Upper lobe of left lung (tissue), 4 donors: ENCODE results near the gene CHST6.

Experiments used
- POLR2A ChIP-seq, 4 donors: fragments of 450-650 bp; IDR thresholded peaks; one replicate each; pipeline ENCODE4 v1.5.1; 2016 to 2017; ENCODE audit warnings: antibody characterized with exemption in 4 of 4, mild to moderate bottlenecking in 2 of 4
- POLR2AphosphoS5 ChIP-seq, 2 donors: sonication (generic); formaldehyde crosslinking; IDR thresholded peaks; one replicate each; pipeline ENCODE4 v1.5.1; 2017; ENCODE audit warnings: antibody characterized with exemption in 2 of 2
- TF ChIP-seq, protein P1 (sequence below), 6 experiments: fragments of 450-650 bp in 4 of 6; fragments of 200-600 bp in 2 of 6; sonication (generic) in 2 of 6; IDR thresholded peaks; one replicate each; pipeline ENCODE4 v1.5.1; 2016 to 2019; ENCODE audit warnings: antibody characterized with exemption in 6 of 6

DNA sequence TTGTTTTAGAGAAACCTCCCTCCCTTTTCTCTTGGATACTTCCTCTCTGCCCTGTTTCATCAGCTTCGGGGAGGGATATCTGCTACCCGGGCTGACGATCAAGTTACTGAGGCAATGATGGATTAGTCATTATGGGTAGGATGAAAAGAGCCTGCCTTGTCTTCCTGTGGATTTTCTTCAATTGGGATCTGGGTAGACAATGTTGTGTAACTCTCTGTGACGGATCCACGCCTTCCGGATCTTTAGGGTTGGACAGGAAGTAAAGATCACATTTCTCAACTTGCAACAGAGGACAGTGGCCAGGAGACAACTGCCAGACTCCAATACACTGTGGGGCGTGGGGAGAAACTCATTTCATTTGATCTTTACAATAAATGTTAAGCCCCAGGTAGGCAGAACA lies 11.3 kb upstream of the CHST6 start:
- TF ChIP-seq POLR2A (IDR thresholded peaks at IDR 0.05), result no peak
- TF ChIP-seq, protein P1, sequence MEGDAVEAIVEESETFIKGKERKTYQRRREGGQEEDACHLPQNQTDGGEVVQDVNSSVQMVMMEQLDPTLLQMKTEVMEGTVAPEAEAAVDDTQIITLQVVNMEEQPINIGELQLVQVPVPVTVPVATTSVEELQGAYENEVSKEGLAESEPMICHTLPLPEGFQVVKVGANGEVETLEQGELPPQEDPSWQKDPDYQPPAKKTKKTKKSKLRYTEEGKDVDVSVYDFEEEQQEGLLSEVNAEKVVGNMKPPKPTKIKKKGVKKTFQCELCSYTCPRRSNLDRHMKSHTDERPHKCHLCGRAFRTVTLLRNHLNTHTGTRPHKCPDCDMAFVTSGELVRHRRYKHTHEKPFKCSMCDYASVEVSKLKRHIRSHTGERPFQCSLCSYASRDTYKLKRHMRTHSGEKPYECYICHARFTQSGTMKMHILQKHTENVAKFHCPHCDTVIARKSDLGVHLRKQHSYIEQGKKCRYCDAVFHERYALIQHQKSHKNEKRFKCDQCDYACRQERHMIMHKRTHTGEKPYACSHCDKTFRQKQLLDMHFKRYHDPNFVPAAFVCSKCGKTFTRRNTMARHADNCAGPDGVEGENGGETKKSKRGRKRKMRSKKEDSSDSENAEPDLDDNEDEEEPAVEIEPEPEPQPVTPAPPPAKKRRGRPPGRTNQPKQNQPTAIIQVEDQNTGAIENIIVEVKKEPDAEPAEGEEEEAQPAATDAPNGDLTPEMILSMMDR (IDR thresholded peaks at IDR 0.05), result no peak
- TF ChIP-seq POLR2AphosphoS5 (IDR thresholded peaks at IDR 0.05), result peak; percentile 46 to 52
